ENCODE measurements around the gene KCNC3.

Gene KCNC3

GRCh38 chr19:50327013-50327412 is 2.2 kb downstream of the KCNC3 start:
- no peak for DNase-seq

GRCh38 chr19:50326101-50326664 is 3.0 kb downstream of the KCNC3 start:
- no peak for DNase-seq

DNA sequence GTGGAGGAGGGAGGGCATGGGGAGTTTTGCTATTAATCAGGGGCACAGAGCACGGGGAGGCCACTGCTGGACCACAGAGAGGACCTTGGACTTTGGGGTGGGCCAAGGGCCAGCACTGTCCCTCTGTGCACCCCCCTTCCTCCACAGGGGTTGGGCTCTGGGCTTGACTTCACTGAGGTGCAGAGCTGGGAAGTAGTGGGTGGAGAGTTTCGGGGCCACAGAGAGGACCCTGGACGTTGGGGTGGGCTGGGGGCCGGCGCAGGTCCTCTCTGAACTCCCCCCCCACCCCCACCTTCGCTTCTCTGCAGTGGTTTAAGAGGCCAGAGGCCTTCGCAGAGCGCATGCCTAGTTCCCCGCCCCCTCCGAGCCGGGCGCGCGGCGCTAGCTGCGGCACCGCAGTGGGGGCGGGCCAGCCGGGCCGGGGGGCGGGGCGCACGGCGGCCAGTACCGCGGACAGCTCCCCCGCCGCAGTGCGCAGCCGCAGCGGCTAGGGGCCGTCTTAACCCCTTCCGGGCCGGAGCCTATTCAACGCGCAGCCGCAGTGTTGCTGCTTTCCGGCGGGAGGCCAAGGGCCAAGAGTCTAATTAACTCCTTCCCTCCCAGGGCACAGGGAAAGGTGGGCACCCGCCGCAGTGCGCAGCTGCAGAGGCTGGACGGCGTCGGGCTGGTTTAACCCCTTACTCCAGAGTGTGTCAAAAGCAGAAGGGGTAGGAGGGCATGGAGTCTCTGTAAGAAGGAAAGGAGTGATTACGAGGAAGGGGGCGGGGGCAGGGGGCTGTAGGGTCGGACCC is 3.7 kb downstream of the KCNC3 start:
- peak; percentile 30 to 45 for DNase-seq

- no peak for DNase-seq
Observed at GRCh38 chr19:50324331-50324730, 4.8 kb downstream of the KCNC3 start.

DNA sequence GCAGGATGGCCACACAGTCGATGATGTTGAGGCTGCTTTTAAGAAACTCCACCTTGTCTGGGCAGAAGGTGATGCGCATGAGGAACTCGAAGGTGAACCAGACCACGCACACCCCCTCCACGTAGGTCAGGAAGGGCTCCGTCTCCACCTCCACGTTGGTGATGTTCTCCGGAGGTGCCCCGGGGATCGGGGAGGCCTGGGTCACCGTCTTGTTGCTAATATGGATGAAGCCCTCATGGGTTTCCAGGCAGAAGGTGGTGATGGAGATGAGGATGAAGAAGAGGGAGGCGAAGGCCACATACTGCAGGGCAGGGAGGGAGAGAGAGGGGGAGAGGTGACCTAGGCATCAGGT is 5.4 kb downstream of the KCNC3 start:
- no peak for DNase-seq

- no peak for DNase-seq
Observed at GRCh38 chr19:50322931-50323781, 6.0 kb downstream of the KCNC3 start.

GRCh38 chr19:50322234-50322633 is 6.9 kb downstream of the KCNC3 start:
- DNase-seq, result no peak

GRCh38 chr19:50321831-50322230 is 7.3 kb downstream of the KCNC3 start:
- no peak for DNase-seq

GRCh38 chr19:50320596-50320995 is 8.6 kb downstream of the KCNC3 start:
- no peak for DNase-seq

DNA sequence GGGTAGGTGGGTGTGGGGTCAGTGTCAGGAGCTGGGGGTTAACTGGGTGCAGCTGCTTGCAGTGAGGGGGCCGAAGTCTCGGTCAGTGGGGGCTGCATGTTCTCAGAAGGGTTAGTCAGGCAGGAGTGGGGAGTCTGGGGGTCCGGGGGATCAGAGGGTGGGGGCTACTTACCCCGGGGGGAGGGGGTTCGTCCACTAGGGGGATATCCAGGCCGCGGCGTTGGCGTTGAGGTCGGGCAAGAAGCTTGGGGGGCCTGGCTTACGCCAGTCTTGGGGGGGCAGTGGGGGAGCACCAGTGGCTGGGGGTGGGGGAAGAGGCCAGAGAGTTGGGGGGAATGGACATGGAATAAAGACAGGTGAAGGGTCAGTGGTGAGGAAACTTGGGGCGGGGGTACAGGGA is 9.1 kb downstream of the KCNC3 start:
- no peak for DNase-seq

GRCh38 chr19:50319156-50319555 is 10.0 kb downstream of the KCNC3 start:
- DNase-seq, result no peak

DNA sequence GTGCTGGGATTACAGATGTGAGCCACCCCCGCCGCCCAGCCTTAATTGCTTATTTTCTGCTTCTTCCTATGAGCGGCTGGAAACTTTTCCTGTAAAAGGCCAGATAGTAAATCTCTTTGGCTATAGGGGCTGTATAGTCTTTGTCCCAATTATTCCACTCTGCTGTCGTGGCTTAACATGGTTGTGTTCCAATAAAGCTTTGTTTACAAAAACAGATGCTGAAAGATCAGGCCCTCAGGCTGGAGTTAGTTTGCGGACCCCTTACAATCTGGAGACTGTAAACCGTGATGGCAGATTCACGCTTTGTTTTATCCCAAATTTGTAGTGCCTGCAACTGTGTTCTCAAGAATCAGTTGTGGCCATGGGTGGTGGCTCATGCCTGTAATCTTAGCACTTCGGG is 10.7 kb downstream of the KCNC3 start:
- no peak for DNase-seq

GRCh38 chr19:50317115-50317514 is 12.1 kb downstream of the KCNC3 start:
- DNase-seq, result no peak

- no peak for DNase-seq
Observed at GRCh38 chr19:50315773-50316448, 13.3 kb downstream of the KCNC3 start.

GRCh38 chr19:50314724-50315708 is 14.2 kb downstream of the KCNC3 start:
- no peak for DNase-seq

- DNase-seq, result no peak
Observed at GRCh38 chr19:50313812-50314536, 15.2 kb downstream of the KCNC3 start.

GRCh38 chr19:50312967-50313811 is 16.0 kb downstream of the KCNC3 start:
- no peak for DNase-seq

GRCh38 chr19:50311723-50312635 is 17.2 kb downstream of the KCNC3 start:
- DNase-seq, result no peak

DNA sequence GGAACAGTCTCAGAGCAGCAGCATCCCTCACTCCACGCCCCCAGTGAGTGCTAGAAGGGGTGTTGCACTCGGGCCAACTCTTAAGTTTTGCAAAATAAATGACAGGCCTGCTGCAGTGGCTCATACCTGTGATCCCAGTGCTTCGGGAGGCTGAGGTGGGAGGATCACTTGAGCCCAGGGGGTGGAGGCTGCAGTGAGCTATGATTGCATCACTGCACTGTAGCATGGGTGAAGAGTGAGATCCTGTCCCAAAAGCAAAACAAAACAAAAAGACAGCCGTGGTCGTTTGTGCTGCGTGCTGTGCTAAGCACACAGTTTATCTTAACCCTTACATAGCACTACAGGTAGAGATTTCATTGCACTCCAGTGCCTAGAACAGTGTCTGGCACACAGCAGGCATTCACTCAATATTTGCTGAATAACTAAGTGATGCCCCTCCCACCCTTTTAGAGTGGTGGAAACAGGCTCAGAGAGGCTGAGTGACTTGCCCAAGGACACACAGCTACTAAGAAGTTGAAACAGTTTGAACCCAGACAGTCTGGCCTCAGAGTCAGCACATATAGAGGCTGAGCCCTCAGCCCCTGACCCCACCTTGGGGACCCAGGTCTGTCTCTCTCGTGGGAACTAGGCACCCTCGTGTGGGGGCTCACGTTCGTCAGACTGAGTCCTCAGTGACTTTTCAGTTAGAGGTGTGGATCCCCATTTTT is 18.3 kb downstream of the KCNC3 start:
- no peak for DNase-seq

All from AML-193 (cell line).